ENCODE measurements around the gene GPR137B.
"Not testable (repeated sequence)": the region's sequence is repeated elsewhere in the genome, so short reads cannot be mapped to it uniquely, and the experiment has no call there.

Gene GPR137B

GRCh38 chr1:236144446-236145150, 2.3 kb downstream of the GPR137B start:
- no peak for DNase-seq

- DNase-seq: no peak
Measured at GRCh38 chr1:236147068-236147467, 4.7 kb downstream of the GPR137B start.

GRCh38 chr1:236147521-236148469, 5.5 kb downstream of the GPR137B start:
- DNase-seq: no peak

GRCh38 chr1:236148470-236148845, 6.1 kb downstream of the GPR137B start:
- DNase-seq: peak; percentile 55

GRCh38 chr1:236149003-236149595, 6.8 kb downstream of the GPR137B start:
- no peak for DNase-seq

GRCh38 chr1:236149696-236150228, 7.4 kb downstream of the GPR137B start:
- DNase-seq: no peak

GRCh38 chr1:236150311-236150955, 8.1 kb downstream of the GPR137B start:
- DNase-seq: no peak

GRCh38 chr1:236150986-236151385, 8.6 kb downstream of the GPR137B start:
- no peak for DNase-seq

- no peak for DNase-seq
Measured at GRCh38 chr1:236151739-236152424, 9.5 kb downstream of the GPR137B start.

GRCh38 chr1:236154126-236154525, 11.8 kb downstream of the GPR137B start:
- DNase-seq: no peak

GRCh38 chr1:236154671-236155398, 12.5 kb downstream of the GPR137B start:
- no peak for DNase-seq

GRCh38 chr1:236155399-236155767, 13.0 kb downstream of the GPR137B start:
- DNase-seq: no peak

GRCh38 chr1:236155841-236156503, 13.6 kb downstream of the GPR137B start:
- DNase-seq: no peak

- no peak for DNase-seq
Measured at GRCh38 chr1:236156512-236157208, 14.3 kb downstream of the GPR137B start.

GRCh38 chr1:236158072-236158471, 15.7 kb downstream of the GPR137B start:
- not testable (repeated sequence) for DNase-seq

GRCh38 chr1:236158719-236159118, 16.4 kb downstream of the GPR137B start:
- no peak for DNase-seq

GRCh38 chr1:236159704-236160539, 17.6 kb downstream of the GPR137B start:
- DNase-seq: no peak

GRCh38 chr1:236160540-236161127, 18.3 kb downstream of the GPR137B start:
- no peak for DNase-seq

- DNase-seq: no peak
Measured at GRCh38 chr1:236161230-236161629, 18.9 kb downstream of the GPR137B start.
